SK-N-SH (cell line): ENCODE results near the gene PDS5A.

Experiments used
- CTCF ChIP-seq: fragments of 200-600 bp; sonication (generic); IDR thresholded peaks from 2 replicates; pipeline ENCODE4 v1.6.1; 2017; ENCODE audit warnings: antibody characterized with exemption, mild to moderate bottlenecking, moderate library complexity
- ELF1 ChIP-seq: IDR thresholded peaks from 2 replicates; pipeline ENCODE4 v1.4.0; 2012
- EP300 ChIP-seq, 2 experiments: IDR thresholded peaks; 2 replicates each; pipeline versions ENCODE4 v1.4.0 to v1.6.1; 2012; ENCODE audit warnings: borderline replicate concordance in 1 of 2, low read depth in 1 of 2, low read length in 1 of 2
- GABPA ChIP-seq: IDR thresholded peaks from 2 replicates; pipeline ENCODE4 v1.4.0; 2012; ENCODE audit warnings: low read depth, mild to moderate bottlenecking
- JUND ChIP-seq: IDR thresholded peaks from 2 replicates; pipeline ENCODE4 v1.4.0; 2012
- MXI1 ChIP-seq: IDR thresholded peaks from 2 replicates; pipeline ENCODE4 v1.6.1; 2012; ENCODE audit warnings: mild to moderate bottlenecking, low read depth, low read length, improper control_type of control experiment
- PBX3 ChIP-seq: IDR thresholded peaks from 2 replicates; pipeline ENCODE4; 2012
- POLR2AphosphoS5 ChIP-seq: IDR thresholded peaks from 2 replicates; pipeline ENCODE4 v1.6.1; 2012; ENCODE audit warnings: low read depth, low read length
- RFX5 ChIP-seq: IDR thresholded peaks from 2 replicates; pipeline ENCODE4 v1.6.1; 2012; ENCODE audit warnings: mild to moderate bottlenecking, improper control_type of control experiment, low read length
- SIN3A ChIP-seq: IDR thresholded peaks from 2 replicates; pipeline ENCODE4 v1.6.1; 2012; ENCODE audit warnings: low read depth, mild to moderate bottlenecking, low read length, moderate library complexity, borderline replicate concordance
- TF ChIP-seq, protein P1 (sequence below): fragments of 150-350 bp; IDR thresholded peaks from 2 replicates; pipeline ENCODE4 v1.6.1; 2017; ENCODE audit warnings: antibody characterized with exemption, low read length, low read depth, borderline replicate concordance

DNA sequence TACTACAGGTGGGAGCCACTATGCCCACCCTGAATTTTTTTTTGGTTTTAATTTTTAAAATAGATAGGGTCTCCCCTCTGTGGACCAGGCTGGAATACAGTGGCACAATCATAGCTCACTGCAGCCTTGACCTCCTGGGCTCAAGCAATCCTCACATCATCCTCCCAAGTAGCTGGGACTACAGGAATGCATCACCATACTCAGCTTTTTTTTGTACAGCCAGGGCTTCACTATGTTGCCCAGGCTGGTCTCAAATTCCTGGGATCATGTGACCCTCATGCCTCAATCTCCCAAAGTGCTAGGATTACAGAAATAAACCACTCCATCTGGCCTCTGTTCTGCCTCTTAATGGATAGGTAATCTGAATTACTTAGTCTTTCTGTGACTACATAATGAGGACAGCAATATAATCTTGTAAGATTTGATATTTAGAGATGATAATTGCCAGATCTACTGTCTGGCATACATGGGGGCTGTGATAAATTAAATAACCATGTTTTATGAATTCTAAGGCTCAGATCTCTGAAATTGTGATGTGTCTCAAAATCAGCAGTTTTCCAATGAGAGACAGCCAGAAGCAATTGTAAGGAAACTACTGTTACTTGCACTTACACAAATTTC lies 26.7 kb downstream of the PDS5A start:
- TF ChIP-seq EP300 (IDR thresholded peaks at IDR 0.05; ENCODE audit: borderline replicate concordance in 1 of 2, low read depth in 1 of 2, low read length in 1 of 2): no peak
- TF ChIP-seq CTCF: no peak
- no peak for TF ChIP-seq ELF1
- TF ChIP-seq MXI1: no peak
- no peak for TF ChIP-seq SIN3A
- TF ChIP-seq JUND: no peak
- TF ChIP-seq POLR2AphosphoS5: no peak
- TF ChIP-seq, protein P1, sequence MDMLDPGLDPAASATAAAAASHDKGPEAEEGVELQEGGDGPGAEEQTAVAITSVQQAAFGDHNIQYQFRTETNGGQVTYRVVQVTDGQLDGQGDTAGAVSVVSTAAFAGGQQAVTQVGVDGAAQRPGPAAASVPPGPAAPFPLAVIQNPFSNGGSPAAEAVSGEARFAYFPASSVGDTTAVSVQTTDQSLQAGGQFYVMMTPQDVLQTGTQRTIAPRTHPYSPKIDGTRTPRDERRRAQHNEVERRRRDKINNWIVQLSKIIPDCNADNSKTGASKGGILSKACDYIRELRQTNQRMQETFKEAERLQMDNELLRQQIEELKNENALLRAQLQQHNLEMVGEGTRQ: no peak
- no peak for TF ChIP-seq PBX3
- no peak for TF ChIP-seq GABPA
- TF ChIP-seq RFX5: no peak
